ENCODE measurements around the gene STX1A. TPM values are rescaled to one million over a fixed set of nuclear protein-coding genes. Genes with fewer than 3 reads are reported as not detected.
A peak's percentile ranks its signal among the peaks of the same experiment; 100 is the strongest.

Gene STX1A
- total RNA-seq, 2 experiments from 2014 or later, result 16.6 to 16.8 TPM

DNA sequence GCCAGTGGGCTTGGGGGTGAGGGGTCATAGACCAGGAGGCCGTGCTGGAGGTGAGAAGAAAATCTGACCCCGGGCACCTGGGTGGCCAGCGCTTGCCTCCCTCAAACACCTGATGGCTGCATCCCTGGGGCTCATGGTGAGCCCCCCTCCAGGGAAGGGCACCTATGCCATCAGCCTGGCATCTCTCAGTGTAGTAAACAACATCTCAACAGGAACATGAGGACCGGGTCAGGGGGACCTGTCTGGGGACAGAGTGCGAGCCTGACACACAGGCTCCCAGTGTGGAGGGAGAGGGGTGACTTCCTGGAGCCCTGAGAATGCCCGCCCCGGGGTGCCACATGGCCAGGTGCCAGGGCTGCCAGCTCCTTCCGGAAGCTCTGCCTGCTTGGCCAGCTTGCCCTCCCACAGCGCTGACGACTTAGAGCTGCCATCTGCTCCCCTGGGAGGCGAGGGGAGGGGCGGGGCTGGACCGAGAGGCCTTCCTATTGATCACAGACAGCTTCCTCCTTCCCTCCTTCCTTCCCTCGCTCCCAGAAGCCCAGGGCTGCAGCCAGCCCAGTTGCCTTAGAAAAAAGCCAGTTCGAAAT lies 12.3 kb downstream of the STX1A start:
- ATAC-seq (no peak), DNase-seq (peak; percentile 43)
- Mint-ChIP-seq H3K9me3 (ENCODE audit: low read depth) (no peaks in the 10 kb centered on the region), H3K4me3 (no peak overlapping the region), H3K27me3 (no peaks in the 10 kb centered on the region), H3K4me1 (peaks cover 18% of the 10 kb centered on the region), H3K27ac (no peak overlapping the region), H3K36me3 (ENCODE audit: low read depth) (peaks cover 10% of the 10 kb centered on the region)
- intact Hi-C loops (cut with DNase I, micrococcal nuclease), result no loop called here
- POLR2A ChIA-PET, result interaction anchor here (2.4 kb wide), 1 partner anchor 10 kb away, joined by 17 read pairs; no protein-coding TSS in a partner anchor
- CTCF ChIA-PET, result interaction anchor here (1.3 to 1.5 kb wide), 2 partner anchors 10 to 21 kb away, joined by 3 to 4 read pairs; no protein-coding TSS in a partner anchor

DNA sequence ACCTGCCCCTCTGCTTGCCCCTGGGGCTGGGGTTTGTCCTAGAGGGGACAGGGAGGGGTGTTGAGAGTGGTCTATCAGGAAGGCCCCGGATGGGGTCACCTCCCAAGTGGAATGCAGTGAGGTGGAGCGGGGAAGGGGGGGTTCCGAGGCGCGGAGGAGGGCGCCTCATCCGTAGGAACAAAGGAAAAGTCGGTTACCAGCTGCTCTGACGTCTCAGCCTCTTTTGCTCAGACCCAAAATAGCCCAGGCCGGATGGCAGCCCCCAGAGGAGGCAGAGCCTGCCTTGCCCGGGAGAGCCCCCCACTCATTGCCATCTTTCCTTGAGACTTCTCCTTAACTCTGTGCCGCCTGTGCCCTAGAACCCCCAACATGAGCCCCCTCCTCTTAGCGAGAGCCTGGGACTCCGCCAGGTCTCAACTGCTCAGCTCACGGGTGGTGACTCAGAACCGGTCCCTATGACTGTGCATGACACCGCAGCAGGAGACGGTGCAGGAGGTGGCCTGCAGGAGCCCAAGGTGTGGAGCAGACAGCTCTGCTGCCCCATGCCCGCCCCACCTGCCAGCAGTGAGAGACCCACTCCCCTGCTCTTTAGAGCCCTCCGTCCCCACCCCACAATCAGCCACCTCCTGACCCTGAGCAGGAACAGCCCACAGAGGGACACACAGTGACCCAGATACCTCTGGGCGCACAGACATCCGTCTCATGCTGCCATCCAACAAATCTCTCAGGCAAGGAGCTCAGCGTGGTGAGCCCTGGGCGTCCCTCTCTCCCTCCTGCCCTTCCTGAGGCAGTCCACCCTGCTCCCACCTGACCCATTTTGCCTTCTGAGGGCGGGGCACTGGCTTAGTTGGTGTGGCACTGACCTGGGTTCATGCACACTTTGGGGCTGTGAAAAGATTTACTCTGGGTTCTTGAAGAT lies 13.1 kb downstream of the STX1A start:
- Mint-ChIP-seq H3K36me3 (ENCODE audit: low read depth) (peaks cover 18% of the 10 kb centered on the region), H3K4me3 (no peak overlapping the region), H3K9me3 (ENCODE audit: low read depth) (no peaks in the 10 kb centered on the region), H3K4me1 (peaks cover 18% of the 10 kb centered on the region), H3K27me3 (no peaks in the 10 kb centered on the region), H3K27ac (no peak overlapping the region)
- intact Hi-C loops (cut with DNase I, micrococcal nuclease), result loop anchor here in 1 of 2 experiments (1.0 kb wide), 1 partner anchor 9 kb away; no protein-coding TSS in a partner anchor
- POLR2A ChIA-PET, result interaction anchor here (0.5 to 2.4 kb wide), 3 partner anchors 11 to 47 kb away, joined by 3 to 17 read pairs (median 4); no protein-coding TSS in a partner anchor
- DNase-seq, result peak; percentile 79
- CTCF ChIA-PET, result interaction anchor here (0.6 to 1.3 kb wide), 5 partner anchors 17 to 181 kb away, joined by 3 read pairs; no protein-coding TSS in a partner anchor
- peak; percentile 94 for ATAC-seq

DNA sequence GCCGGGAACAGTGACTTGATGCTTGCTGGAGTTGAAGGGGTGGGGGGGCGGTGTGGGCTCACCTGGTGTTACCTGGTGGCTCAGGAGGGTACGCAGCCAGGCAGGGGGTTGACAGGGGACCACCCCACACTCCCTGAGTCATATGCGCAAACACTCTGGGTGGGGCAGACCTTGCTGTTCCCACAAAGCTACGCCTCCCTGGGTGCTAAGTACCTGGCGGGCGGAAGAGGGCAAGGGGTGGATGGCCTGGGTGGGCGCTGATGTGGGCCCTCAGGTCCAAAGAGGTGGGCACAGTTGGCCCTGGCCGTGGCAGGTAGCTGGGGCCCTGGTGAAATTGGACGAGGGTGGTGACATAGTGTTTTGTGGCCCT lies 13.9 kb downstream of the STX1A start:
- DNase-seq, result no peak
- Mint-ChIP-seq H3K27ac (no peak overlapping the region), H3K4me3 (no peak overlapping the region), H3K4me1 (peaks cover 18% of the 10 kb centered on the region), H3K9me3 (ENCODE audit: low read depth) (no peaks in the 10 kb centered on the region), H3K36me3 (ENCODE audit: low read depth) (peaks cover 19% of the 10 kb centered on the region), H3K27me3 (no peaks in the 10 kb centered on the region)
- intact Hi-C loops (cut with DNase I, micrococcal nuclease), result loop anchor here in 1 of 2 experiments (2.0 kb wide), 1 partner anchor 13 kb away; the partner anchor contains the start of gene STX1A
- ChIA-PET POLR2A (interaction anchor here (0.5 to 2.4 kb wide), 2 partner anchors 12 to 21 kb away, joined by 3 to 17 read pairs; no protein-coding TSS in a partner anchor), CTCF (interaction anchor here (0.6 to 1.2 kb wide), 3 partner anchors 18 to 98 kb away, joined by 3 read pairs; no protein-coding TSS in a partner anchor)
- ATAC-seq, result no peak

DNA sequence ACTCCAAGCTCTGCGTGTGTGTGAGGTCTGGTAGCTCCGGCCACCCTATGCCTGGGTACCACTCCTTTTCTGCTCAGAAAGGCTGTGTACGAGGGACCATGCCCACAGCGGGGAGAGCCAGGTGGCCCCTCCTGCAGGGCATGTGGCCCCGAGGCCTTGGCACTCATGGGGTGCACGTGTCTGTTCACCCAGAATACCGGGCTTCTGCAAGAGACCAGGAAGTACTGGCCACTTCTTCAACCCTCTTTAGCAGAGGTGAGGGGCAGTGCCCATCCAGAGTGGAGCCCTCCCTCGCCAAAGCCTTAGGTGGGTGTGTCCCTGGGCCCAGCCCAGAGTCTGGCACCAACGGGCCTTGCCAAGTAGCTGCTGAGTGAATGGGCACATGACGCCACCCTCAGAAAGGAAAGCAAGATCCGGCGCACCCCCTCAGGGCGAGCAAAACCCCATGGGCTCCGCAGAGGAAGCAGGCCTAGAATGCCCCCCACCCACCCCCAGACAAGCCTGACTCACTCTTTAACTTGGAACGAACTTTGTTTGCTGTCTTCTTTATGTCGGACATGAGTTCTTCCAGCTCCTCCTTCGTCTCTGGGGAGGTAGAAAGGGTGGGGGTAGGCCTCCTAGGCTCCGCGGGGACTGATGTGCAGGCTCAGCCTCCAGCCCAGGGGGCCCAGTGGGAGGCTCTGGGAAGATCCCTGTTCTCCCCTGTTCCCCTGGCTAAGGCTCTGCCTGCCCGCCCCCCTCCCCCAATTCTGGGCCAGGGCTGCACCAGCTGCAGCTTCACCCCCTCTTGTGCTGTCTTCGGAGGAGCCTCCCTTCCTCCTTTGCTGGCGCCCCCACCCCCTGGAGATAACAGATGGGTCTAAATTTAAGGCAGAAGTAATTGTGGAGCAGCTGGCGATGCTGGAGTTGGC lies 14.6 kb downstream of the STX1A start:
- no peak for ATAC-seq
- H3K4me3 Mint-ChIP-seq, result no peak overlapping the region
- intact Hi-C loops (cut with DNase I, micrococcal nuclease), result loop anchor here in 1 of 2 experiments (1.0 to 2.0 kb wide), 2 partner anchors 14 to 22 kb away; partner anchors contain the start of genes BUD23, DNAJC30 and STX1A
- no peaks in the 10 kb centered on the region for H3K27me3 Mint-ChIP-seq
- ChIA-PET CTCF (no interaction called here), POLR2A (interaction anchor here (0.5 kb wide), 1 partner anchor 93 kb away, joined by 7 read pairs; no protein-coding TSS in a partner anchor)
- DNase-seq, result no peak
- no peak overlapping the region for H3K27ac Mint-ChIP-seq
- H3K9me3 Mint-ChIP-seq (ENCODE audit: low read depth), result no peaks in the 10 kb centered on the region
- H3K36me3 Mint-ChIP-seq (ENCODE audit: low read depth), result peaks cover 22% of the 10 kb centered on the region
- H3K4me1 Mint-ChIP-seq, result peaks cover 18% of the 10 kb centered on the region

DNA sequence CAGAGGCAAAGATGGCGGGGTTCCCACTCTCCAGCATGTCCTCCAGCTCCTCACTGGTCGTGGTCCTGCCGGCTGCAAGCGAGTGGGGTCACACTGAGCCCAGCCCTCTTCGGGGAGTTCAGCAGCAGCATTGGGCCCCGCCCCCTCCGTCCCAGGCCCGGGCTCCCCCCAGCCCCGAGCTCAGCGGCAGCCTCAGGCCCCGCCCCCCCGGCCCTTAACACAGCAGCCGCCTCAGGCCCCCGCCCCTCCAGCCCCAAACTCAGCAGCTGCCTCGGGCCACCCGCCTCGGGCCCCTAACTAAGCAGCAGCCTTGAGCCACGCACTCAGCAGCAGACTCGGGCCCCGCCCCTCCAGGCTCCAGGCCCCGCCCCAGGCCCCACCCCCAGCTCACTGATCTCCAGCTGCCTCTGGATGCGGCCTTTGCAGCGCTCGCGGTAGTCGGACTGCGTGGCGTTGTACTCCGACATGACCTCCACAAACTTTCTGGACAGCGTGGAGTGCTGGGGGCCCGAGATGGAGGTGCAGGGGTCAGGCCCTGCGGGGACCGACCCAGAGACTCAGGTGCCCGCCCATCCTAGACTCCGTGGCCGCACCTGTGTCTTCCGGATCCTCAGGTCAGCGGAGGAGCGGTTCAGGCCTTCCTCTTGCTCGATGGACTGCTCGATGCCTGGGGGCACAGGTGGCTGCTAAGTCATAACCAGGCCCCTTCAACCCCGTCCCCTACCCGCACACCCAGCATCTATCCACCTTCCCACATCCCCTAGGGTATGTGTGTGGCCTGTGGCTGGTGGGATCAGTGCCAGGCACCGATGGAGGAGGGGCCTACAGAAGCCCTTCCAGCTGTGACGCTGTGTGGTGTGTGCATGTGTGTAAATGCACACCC lies 15.5 kb downstream of the STX1A start:
- no peaks in the 10 kb centered on the region for H3K27me3 Mint-ChIP-seq
- H3K9me3 Mint-ChIP-seq (ENCODE audit: low read depth), result no peaks in the 10 kb centered on the region
- no peak overlapping the region for H3K4me3 Mint-ChIP-seq
- H3K36me3 Mint-ChIP-seq (ENCODE audit: low read depth), result peaks cover 23% of the 10 kb centered on the region
- peaks cover 18% of the 10 kb centered on the region for H3K4me1 Mint-ChIP-seq
- DNase-seq (peak; percentile 77), ATAC-seq (peak; percentile 68)
- CTCF ChIA-PET, result interaction anchor here (0.7 to 4.0 kb wide), 2 partner anchors 13 to 97 kb away, joined by 3 to 21 read pairs; no protein-coding TSS in a partner anchor
- intact Hi-C loops (cut with DNase I, micrococcal nuclease), result loop anchor here in 1 of 2 experiments (1.0 to 2.0 kb wide), 2 partner anchors 15 to 21 kb away; partner anchors contain the start of genes BUD23, DNAJC30 and STX1A
- POLR2A ChIA-PET, result interaction anchor here (0.5 to 1.2 kb wide), 3 partner anchors 11 to 94 kb away, joined by 4 to 7 read pairs (median 7); no protein-coding TSS in a partner anchor
- H3K27ac Mint-ChIP-seq, result no peak overlapping the region

DNA sequence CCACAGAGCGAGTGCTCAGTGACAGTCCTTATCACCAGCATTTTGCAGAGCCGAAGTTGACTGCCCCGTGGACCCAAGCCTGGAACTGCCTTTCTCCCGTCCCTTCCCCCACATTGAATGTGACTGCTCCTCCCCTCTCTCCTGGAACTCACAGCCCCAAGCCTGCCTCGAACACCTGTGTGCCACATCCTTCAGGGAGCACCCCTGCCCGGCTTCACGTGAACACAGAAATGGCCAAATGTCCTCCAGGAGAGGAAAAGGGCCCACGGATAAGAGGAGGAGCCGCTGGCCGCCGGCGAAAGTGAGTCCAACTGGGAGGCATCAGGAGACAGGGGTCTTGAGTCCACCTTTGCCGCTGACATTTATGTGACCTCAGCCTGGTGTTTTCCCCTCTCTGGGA lies 16.2 kb downstream of the STX1A start:
- H3K9me3 Mint-ChIP-seq (ENCODE audit: low read depth), result no peaks in the 10 kb centered on the region
- ChIA-PET POLR2A (interaction anchor here (0.7 to 1.2 kb wide), 2 partner anchors 11 to 13 kb away, joined by 4 to 7 read pairs; no protein-coding TSS in a partner anchor), CTCF (interaction anchor here (4.0 kb wide), 1 partner anchor 13 kb away, joined by 21 read pairs; no protein-coding TSS in a partner anchor)
- no peaks in the 10 kb centered on the region for H3K27me3 Mint-ChIP-seq
- intact Hi-C loops (cut with DNase I, micrococcal nuclease), result no loop called here
- H3K36me3 Mint-ChIP-seq (ENCODE audit: low read depth), result peaks cover 27% of the 10 kb centered on the region
- H3K27ac Mint-ChIP-seq, result no peak overlapping the region
- no peak for DNase-seq
- peaks cover 18% of the 10 kb centered on the region for H3K4me1 Mint-ChIP-seq
- ATAC-seq, result no peak
- H3K4me3 Mint-ChIP-seq, result no peak overlapping the region

DNA sequence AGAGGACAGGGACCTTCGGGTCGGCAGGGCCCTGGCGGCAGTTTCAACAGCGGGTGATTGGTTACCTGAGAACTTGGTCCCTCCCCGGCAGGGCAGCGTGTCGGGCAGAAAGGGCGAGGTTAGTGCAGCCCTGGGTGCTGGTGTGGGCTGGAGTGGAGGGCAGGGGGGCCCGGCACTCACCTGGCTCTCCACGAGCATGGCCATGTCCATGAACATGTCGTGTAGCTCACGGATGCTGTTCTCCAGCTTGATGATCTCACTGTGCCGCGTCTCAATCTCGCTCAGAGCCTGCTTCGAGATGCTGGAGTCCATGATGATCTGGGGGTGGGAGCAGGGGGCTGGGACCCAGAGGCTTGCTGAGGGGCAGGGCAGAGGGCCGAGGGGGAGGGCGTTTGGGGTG lies 16.8 kb downstream of the STX1A start:
- ATAC-seq (no peak), DNase-seq (no peak)
- H3K36me3 Mint-ChIP-seq (ENCODE audit: low read depth), result peaks cover 27% of the 10 kb centered on the region
- peaks cover 18% of the 10 kb centered on the region for H3K4me1 Mint-ChIP-seq
- H3K4me3 Mint-ChIP-seq, result no peak overlapping the region
- ChIA-PET CTCF (interaction anchor here (0.7 to 4.0 kb wide), 7 partner anchors 9 to 96 kb away, joined by 3 to 21 read pairs (median 13); no protein-coding TSS in a partner anchor), POLR2A (interaction anchor here (1.0 kb wide), 1 partner anchor 15 kb away, joined by 3 read pairs; no protein-coding TSS in a partner anchor)
- H3K9me3 Mint-ChIP-seq (ENCODE audit: low read depth), result no peaks in the 10 kb centered on the region
- no peak overlapping the region for H3K27ac Mint-ChIP-seq
- intact Hi-C loops (cut with DNase I, micrococcal nuclease), result no loop called here
- no peaks in the 10 kb centered on the region for H3K27me3 Mint-ChIP-seq

DNA sequence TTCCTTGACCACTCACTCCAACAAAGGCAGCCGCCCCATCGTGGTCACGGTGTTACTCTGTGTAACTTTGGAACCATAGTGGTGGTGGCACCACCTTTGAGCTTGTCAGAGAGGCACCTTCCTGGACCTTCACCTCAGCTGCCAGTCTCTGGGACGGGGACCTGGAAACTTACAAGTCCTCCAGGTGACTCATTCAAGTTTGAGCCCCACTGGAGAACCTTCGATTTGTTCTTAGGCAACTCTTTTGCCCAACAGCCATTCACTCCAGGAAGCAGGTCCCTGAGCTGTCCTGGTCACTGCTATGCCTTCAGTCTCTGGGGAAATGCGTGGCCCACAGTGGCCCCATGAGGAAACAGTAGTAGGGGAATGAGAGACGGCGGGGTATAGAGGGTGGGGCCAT lies 17.2 kb downstream of the STX1A start:
- H3K27me3 Mint-ChIP-seq, result no peaks in the 10 kb centered on the region
- ATAC-seq (no peak), DNase-seq (no peak)
- peaks cover 29% of the 10 kb centered on the region for H3K36me3 Mint-ChIP-seq (ENCODE audit: low read depth)
- H3K4me1 Mint-ChIP-seq, result peaks cover 16% of the 10 kb centered on the region
- intact Hi-C loops (cut with DNase I, micrococcal nuclease), result no loop called here
- H3K27ac Mint-ChIP-seq, result no peak overlapping the region
- H3K9me3 Mint-ChIP-seq (ENCODE audit: low read depth), result no peaks in the 10 kb centered on the region
- no peak overlapping the region for H3K4me3 Mint-ChIP-seq
- ChIA-PET POLR2A (interaction anchor here (1.0 to 1.4 kb wide), 2 partner anchors 13 to 16 kb away, joined by 3 to 5 read pairs; no protein-coding TSS in a partner anchor), CTCF (interaction anchor here (0.7 to 4.0 kb wide), 7 partner anchors 9 to 95 kb away, joined by 3 to 21 read pairs (median 13); no protein-coding TSS in a partner anchor)

DNA sequence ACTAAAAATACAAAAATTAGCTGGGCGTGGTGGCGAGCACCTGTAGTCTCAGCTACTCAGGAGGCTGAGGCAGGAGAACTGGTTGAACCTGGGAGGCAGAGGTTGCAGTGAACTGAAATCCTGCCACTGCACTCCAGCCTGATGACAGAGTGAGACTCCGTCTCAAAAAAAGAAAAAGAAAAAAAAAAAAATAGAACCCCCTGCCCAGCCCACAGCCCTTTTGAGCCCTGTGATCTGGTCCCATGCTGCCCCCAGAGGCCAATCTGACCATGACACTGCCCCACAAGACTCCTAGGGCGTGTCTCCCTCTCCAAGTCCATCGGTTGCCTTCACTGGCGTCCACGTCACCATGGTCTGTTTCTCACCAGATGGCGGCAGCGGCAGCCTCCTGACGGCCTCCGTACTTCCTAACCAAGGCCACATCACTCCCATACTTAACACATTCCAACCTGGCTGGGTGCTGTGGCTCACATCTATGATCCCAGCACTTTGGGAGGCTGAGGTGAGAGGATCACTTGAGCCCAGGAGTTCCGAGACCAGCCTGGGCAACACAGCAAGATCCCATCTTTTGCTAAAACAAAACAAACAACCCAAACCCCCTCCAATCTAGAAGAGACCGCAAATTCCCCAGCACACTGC lies 18.0 kb downstream of the STX1A start:
- intact Hi-C loops (cut with DNase I, micrococcal nuclease), result no loop called here
- Mint-ChIP-seq H3K9me3 (ENCODE audit: low read depth) (no peaks in the 10 kb centered on the region), H3K4me1 (peaks cover 9% of the 10 kb centered on the region), H3K27me3 (no peaks in the 10 kb centered on the region), H3K4me3 (no peak overlapping the region), H3K27ac (no peak overlapping the region), H3K36me3 (ENCODE audit: low read depth) (peaks cover 36% of the 10 kb centered on the region)
- ATAC-seq (no peak), DNase-seq (peak; percentile 59)
- ChIA-PET CTCF (interaction anchor here (1.1 to 4.0 kb wide), 9 partner anchors 9 to 95 kb away, joined by 3 to 21 read pairs (median 8); no protein-coding TSS in a partner anchor), POLR2A (interaction anchor here (1.0 to 1.4 kb wide), 2 partner anchors 14 to 16 kb away, joined by 3 to 5 read pairs; no protein-coding TSS in a partner anchor)
